ENCODE data around the gene ANGPT4.

DNA sequence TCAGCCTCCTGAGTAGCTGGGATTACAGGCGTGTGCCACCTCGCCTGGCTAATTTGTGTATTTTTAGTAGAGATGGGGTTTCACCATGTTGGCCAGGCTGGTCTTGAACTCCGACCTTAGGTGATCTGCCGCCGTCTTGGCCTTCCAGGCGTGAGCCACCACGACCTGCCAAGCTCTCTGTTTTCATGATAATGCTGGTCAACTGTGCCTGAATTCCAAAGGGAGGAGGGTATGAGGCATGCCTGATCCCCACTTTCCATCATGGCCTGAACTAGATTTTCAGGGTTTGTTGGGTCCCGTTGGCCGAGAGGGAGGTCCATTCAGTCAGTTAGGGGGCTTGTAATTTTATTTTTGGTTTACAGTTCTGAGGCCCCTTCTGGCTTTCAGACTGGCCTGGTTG lies 28.0 kb upstream of the ANGPT4 start:
- TF ChIP-seq POLR2A (IDR thresholded peaks at IDR 0.05): no peak
- TF ChIP-seq, protein P1, sequence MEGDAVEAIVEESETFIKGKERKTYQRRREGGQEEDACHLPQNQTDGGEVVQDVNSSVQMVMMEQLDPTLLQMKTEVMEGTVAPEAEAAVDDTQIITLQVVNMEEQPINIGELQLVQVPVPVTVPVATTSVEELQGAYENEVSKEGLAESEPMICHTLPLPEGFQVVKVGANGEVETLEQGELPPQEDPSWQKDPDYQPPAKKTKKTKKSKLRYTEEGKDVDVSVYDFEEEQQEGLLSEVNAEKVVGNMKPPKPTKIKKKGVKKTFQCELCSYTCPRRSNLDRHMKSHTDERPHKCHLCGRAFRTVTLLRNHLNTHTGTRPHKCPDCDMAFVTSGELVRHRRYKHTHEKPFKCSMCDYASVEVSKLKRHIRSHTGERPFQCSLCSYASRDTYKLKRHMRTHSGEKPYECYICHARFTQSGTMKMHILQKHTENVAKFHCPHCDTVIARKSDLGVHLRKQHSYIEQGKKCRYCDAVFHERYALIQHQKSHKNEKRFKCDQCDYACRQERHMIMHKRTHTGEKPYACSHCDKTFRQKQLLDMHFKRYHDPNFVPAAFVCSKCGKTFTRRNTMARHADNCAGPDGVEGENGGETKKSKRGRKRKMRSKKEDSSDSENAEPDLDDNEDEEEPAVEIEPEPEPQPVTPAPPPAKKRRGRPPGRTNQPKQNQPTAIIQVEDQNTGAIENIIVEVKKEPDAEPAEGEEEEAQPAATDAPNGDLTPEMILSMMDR (IDR thresholded peaks at IDR 0.05): no peak

Data from body of pancreas (tissue), 4 donors.